HepG2 (cell line): ENCODE data around the gene CTNNA1. TPM values are rescaled to one million over a fixed set of nuclear protein-coding genes. Genes with fewer than 3 reads are reported as not detected.

Experiments
- ATM ChIP-seq: fragments of 450-650 bp; IDR thresholded peaks from 2 replicates; pipeline ENCODE4 v1.7.1; 2017; ENCODE audit warnings: mild to moderate bottlenecking, borderline replicate concordance
- EHMT2 ChIP-seq: fragments of 200-600 bp; sonication (generic); IDR thresholded peaks from 2 replicates; pipeline ENCODE4 v1.7.0; 2017; ENCODE audit warnings: antibody characterized with exemption, low read depth, low read length, borderline replicate concordance
- EP300 ChIP-seq, 3 experiments: sonication (generic) in 1 of 3; formaldehyde crosslinking in 1 of 3; IDR thresholded peaks; 2 replicates each; pipeline versions ENCODE4 v1.5.1 to v1.6.1; 2011 to 2020; ENCODE audit warnings: low read depth in 2 of 3, low read length in 2 of 3, borderline replicate concordance in 1 of 3, improper control_type of control experiment in 1 of 3, mild to moderate bottlenecking in 1 of 3, missing genetic modification reagents in 1 of 3, moderate library complexity in 1 of 3
- HDAC2 ChIP-seq: sonication (generic); formaldehyde crosslinking; IDR thresholded peaks from 2 replicates; pipeline ENCODE4 v1.4.0; 2020; ENCODE audit warnings: missing genetic modification reagents
- NCOA2 ChIP-seq: sonication (generic); formaldehyde crosslinking; IDR thresholded peaks from 2 replicates; pipeline ENCODE4 v1.8.0; 2022; ENCODE audit warnings: inconsistent platforms
- NKX3-1 ChIP-seq: sonication (generic); formaldehyde crosslinking; IDR thresholded peaks from 2 replicates; pipeline ENCODE4 v1.5.0; 2020; ENCODE audit warnings: missing genetic modification reagents
- PAWR ChIP-seq: sonication (generic); formaldehyde crosslinking; IDR thresholded peaks from 2 replicates; pipeline ENCODE4 v1.4.0; 2020; ENCODE audit warnings: missing genetic modification reagents, mild to moderate bottlenecking, borderline replicate concordance
- SP2 ChIP-seq: sonication (generic); formaldehyde crosslinking; IDR thresholded peaks from 2 replicates; pipeline ENCODE4 v1.5.1; 2020; ENCODE audit warnings: mild to moderate bottlenecking, missing genetic modification reagents
- ZNF800 ChIP-seq: sonication (generic); formaldehyde crosslinking; IDR thresholded peaks from 2 replicates; pipeline ENCODE4 v1.4.0; 2020; ENCODE audit warnings: missing genetic modification reagents
- polyA plus RNA-seq, 8 experiments: library from polyadenylated mRNA; depleted of rRNA in 3 of 8; stranded (reverse) in 7 of 8; unstranded in 1 of 8; fragments of >200 nt; fragmentation: Illumina TruSeq in 4 of 8; extraction: Trizol in 4 of 8; gene quantifications; 2 replicates each; pipeline versions ENCODE4 v1.2.1 to v1.2.3, GENCODE V29; 2011 to 2016; ENCODE audit warnings: low read depth in 4 of 8, missing spikeins in 1 of 8, mixed read lengths in 1 of 8; ENCODE audit not compliant: insufficient read depth in 1 of 8
- total RNA-seq, 5 experiments: library from RNA; depleted of rRNA; stranded (reverse); fragments of >200 nt; fragmentation: Illumina TruSeq; extraction: Trizol; gene quantifications; 2 replicates each; pipeline ENCODE4 v1.2.3, GENCODE V29; 2016; ENCODE audit warnings: low read depth in 1 of 5
- TF ChIP-seq, protein P1 (sequence below): IDR thresholded peaks from 2 replicates; pipeline ENCODE4 v1.6.1; 2012; ENCODE audit warnings: low read depth, low read length, improper control_type of control experiment
- TF ChIP-seq, protein P2 (sequence below): sonication (generic); formaldehyde crosslinking; IDR thresholded peaks from 2 replicates; pipeline ENCODE4 v1.8.1; 2023; ENCODE audit warnings: missing genetic modification reagents, inconsistent platforms, borderline replicate concordance
- TF ChIP-seq, protein P3 (sequence below), 2 experiments: sonication (generic) in 1 of 2; formaldehyde crosslinking in 1 of 2; IDR thresholded peaks; 2 replicates each; pipeline versions ENCODE4 v1.6.1 to v1.9.0; 2014 to 2022; ENCODE audit warnings: antibody characterized with exemption in 1 of 2, borderline replicate concordance in 1 of 2, inconsistent platforms in 1 of 2, low read depth in 1 of 2, missing genetic modification reagents in 1 of 2

The CTNNA1 gene
- total and polyA plus RNA-seq, 2 of the 13 experiments (the other 11 are each of a cell fraction or from before 2014, with no cell fraction given), result 66.8 to 162 TPM

DNA sequence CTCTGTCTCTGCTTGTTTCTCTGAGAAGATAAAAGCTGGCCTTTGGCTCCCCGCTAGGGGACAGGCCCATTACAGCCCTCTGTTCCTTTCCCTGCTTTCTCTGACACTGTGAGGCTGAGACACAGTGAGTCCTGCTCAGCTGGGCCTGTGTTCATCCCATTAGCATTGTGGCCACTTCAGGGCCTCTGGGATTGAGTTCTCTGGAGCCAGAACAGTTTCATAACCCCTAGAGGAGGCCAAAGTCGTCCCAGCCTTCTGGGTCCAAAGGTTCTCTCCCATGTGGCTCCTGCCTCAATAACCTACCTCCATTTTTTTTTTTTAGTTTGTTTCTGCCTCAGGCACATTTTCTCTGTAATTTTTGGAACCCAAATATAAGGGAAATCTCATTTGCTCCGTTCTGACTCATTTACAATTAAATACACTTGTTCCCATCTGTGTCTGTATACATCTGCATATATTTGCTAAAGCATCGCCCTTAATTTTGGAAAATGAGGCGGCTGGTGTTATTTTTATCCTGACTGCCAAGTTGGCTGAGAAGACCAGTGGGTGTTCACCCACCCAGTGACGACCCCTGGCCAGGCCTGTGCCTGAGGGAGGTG is 27.3 kb upstream of the CTNNA1 start (continued):
- TF ChIP-seq PAWR (CRISPR knock-in tag), result no peak
- TF ChIP-seq, protein P1, sequence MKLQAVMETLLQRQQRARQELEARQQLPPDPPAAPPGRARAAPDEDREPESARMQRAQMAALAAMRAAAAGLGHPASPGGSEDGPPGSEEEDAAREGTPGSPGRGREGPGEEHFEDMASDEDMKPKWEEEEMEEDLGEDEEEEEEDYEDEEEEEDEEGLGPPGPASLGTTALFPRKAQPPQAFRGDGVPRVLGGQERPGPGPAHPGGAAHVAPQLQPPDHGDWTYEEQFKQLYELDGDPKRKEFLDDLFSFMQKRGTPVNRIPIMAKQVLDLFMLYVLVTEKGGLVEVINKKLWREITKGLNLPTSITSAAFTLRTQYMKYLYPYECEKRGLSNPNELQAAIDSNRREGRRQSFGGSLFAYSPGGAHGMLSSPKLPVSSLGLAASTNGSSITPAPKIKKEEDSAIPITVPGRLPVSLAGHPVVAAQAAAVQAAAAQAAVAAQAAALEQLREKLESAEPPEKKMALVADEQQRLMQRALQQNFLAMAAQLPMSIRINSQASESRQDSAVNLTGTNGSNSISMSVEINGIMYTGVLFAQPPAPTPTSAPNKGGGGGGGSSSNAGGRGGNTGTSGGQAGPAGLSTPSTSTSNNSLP, result no peak
- TF ChIP-seq, protein P2, sequence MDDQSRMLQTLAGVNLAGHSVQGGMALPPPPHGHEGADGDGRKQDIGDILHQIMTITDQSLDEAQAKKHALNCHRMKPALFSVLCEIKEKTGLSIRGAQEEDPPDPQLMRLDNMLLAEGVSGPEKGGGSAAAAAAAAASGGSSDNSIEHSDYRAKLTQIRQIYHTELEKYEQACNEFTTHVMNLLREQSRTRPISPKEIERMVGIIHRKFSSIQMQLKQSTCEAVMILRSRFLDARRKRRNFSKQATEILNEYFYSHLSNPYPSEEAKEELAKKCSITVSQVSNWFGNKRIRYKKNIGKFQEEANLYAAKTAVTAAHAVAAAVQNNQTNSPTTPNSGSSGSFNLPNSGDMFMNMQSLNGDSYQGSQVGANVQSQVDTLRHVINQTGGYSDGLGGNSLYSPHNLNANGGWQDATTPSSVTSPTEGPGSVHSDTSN (CRISPR knock-in tag), result no peak
- 0 out of 2 replicates have a peak, but pooled peaks have one; percentile 75 for TF ChIP-seq EHMT2
- peak; percentile 60; the same call in 1 of the 2 replicates for TF ChIP-seq NCOA2 (CRISPR knock-in tag)
- TF ChIP-seq SP2, result no peak
- TF ChIP-seq ZNF800 (CRISPR knock-in tag), result no peak
- no peak; the same call in 1 of the 2 replicates for TF ChIP-seq HDAC2 (CRISPR knock-in tag)
- TF ChIP-seq, protein P3, sequence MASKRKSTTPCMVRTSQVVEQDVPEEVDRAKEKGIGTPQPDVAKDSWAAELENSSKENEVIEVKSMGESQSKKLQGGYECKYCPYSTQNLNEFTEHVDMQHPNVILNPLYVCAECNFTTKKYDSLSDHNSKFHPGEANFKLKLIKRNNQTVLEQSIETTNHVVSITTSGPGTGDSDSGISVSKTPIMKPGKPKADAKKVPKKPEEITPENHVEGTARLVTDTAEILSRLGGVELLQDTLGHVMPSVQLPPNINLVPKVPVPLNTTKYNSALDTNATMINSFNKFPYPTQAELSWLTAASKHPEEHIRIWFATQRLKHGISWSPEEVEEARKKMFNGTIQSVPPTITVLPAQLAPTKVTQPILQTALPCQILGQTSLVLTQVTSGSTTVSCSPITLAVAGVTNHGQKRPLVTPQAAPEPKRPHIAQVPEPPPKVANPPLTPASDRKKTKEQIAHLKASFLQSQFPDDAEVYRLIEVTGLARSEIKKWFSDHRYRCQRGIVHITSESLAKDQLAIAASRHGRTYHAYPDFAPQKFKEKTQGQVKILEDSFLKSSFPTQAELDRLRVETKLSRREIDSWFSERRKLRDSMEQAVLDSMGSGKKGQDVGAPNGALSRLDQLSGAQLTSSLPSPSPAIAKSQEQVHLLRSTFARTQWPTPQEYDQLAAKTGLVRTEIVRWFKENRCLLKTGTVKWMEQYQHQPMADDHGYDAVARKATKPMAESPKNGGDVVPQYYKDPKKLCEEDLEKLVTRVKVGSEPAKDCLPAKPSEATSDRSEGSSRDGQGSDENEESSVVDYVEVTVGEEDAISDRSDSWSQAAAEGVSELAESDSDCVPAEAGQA (IDR thresholded peaks at IDR 0.05; ENCODE audit: low read depth), result 0 out of 2 replicates have a peak, but pooled peaks have one; percentile 26
- TF ChIP-seq, protein P3 (CRISPR knock-in tag; IDR thresholded peaks at IDR 0.05; ENCODE audit: borderline replicate concordance), result no peak
- TF ChIP-seq ATM, result no peak
- TF ChIP-seq EP300 (IDR thresholded peaks at IDR 0.05; ENCODE audit: low read depth in 2 of 2, low read length in 2 of 2), result peak in 1 of 2 experiments; percentile 44; a peak in 1 of 4 replicates
- TF ChIP-seq EP300 (CRISPR knock-in tag; IDR thresholded peaks at IDR 0.05; ENCODE audit: borderline replicate concordance), result no peak
- TF ChIP-seq NKX3-1 (CRISPR knock-in tag), result no peak
